NB4 (cell line): Measurements from ENCODE around the gene A1BG.

Experiments used
- CTCF ChIP-seq: IDR thresholded peaks from one replicate; pipeline ENCODE4 v1.5.1; 2012; ENCODE audit warnings: low read depth, low read length
- MAX ChIP-seq: IDR thresholded peaks from 2 replicates; pipeline ENCODE4 v1.6.1; 2011; ENCODE audit warnings: low read depth, low read length
- POLR2A ChIP-seq: IDR thresholded peaks from 2 replicates; pipeline ENCODE4 v1.6.1; 2011; ENCODE audit warnings: mild to moderate bottlenecking; ENCODE audit not compliant: insufficient read length; ENCODE audit errors: extremely low read depth

- TF ChIP-seq CTCF (no peak), MAX (no peak), POLR2A (no peak)
These were observed 14.3 kb downstream of the A1BG start for GRCh38 chr19:58338825-58339558.
